ENCODE results near the gene CRADD. TPM values are rescaled to one million over a fixed set of nuclear protein-coding genes. Genes with fewer than 3 reads are reported as not detected.
"Not testable (repeated sequence)": the region's sequence is repeated elsewhere in the genome, so short reads cannot be mapped to it uniquely, and the experiment has no call there.

CRADD gene
- total RNA-seq, 2 donors from 2014 or later = 33.8 to 33.9 TPM

DNA sequence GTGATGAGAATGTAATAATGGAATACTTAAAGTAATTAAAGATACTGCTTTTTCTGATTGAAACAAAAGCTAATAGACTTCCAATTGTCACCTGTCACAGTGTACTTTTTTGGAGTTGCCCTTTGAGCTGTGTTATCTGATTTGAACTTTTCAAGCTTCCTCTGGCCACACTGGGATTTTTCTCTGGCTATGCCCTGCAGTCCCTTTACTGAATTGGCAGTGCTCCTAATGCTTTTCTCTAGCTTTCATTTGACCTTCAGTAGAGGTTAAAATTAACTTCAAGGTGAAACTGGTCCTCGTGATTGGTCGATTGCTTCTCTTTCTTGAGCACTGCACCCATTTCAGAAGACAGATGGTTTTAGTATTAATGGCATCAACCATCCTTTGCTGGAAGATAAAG lies 89.2 kb downstream of the CRADD start:
- DNase-seq = no peak
- intact Hi-C loops (cut with DNase I) = loop anchor here (2.0 to 10.0 kb wide), 4 partner anchors 208 to 334 kb away; no protein-coding TSS in a partner anchor
- ATAC-seq = no peak

DNA sequence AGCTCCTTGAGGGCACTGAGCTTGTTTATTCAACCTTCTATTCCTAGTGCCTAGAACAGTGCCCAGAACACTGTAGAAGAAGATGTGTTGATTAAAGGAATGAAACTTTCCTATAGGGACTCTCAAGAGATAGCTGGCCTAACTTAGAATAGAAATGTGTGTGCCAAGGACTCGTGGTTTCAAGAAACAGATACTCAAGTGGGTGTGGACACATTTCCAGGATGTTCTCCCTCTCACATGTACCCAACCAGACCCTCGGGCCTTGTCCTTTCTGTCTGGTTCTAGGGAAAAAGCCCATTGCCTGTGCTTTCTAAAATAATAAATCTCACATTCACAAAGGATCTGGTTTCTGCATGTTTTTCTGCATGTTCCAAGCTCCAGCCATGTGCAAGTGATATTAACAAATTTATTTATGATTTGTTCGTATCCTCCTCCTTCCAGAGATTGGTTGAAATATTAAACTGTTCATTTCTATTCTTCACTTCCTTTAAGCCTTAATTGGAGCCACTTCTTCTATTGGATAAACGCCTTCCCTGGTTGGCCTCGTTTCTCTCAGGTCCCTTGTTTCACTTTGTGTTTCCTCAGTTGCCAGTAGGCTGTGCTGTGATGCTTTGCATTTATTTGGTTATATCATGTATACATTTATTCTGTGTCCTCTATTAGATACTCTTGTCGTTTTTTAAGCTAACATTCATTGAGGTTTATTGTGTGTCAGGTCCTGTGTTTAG lies 89.8 kb downstream of the CRADD start:
- intact Hi-C loops (cut with DNase I) = loop anchor here (2.0 to 10.0 kb wide), 4 partner anchors 208 to 334 kb away; no protein-coding TSS in a partner anchor
- DNase-seq (no peak), ATAC-seq (peak; percentile 84 to 90)

DNA sequence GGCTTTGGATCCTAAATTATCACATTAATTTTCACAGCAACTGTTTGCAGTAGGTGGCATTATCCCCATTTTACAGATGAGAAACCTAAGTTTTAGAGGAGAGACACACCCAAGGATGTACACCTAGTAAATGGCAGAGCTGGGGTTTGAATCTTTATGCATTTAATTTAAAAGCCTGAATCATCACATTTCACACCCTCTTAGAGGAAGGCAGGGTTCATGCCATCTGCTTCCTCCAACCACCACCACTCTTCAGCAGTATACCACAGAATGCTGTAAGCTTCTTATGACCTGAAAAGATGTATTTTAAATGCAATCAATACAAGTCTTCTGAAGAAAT lies 90.3 kb downstream of the CRADD start:
- intact Hi-C loops (cut with DNase I) = loop anchor here (2.0 to 10.0 kb wide), 4 partner anchors 207 to 333 kb away; no protein-coding TSS in a partner anchor
- DNase-seq (no peak), ATAC-seq (peak in 1 of 2 donors; percentile 48)

DNA sequence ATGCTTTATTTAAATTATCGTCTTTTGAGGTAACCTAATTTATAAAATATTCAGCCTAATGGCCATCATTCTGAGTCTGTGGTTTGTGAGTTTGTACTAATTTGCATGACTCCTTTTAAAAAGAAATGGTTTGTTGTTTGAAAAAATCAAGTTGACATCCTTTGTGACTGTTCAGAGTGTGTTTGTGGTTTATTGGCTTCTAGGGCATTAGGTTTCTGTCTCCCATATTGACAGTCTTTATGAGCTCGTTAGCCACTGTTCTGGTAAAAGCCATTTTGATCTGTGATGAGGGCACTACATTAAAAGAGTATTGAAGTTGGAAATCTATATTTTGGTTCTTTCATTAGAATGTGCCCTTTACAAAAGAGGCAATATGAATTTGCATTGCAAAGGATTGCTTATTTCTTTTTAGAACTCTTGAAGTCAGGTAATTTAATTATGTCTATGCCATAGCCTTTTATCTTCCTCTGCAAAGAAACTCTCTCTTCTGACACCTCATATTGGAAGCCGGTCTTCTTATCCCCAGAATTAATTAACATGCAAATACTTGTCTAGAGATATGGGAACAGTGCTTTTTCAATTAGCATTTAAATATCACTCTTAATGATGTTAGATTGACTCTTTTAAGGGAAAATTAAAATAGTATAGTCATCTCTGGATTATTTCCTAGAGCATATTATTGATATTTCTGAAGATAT lies 95.0 kb downstream of the CRADD start:
- intact Hi-C loops (cut with DNase I) = no loop called here
- ATAC-seq (no peak), DNase-seq (no peak)

DNA sequence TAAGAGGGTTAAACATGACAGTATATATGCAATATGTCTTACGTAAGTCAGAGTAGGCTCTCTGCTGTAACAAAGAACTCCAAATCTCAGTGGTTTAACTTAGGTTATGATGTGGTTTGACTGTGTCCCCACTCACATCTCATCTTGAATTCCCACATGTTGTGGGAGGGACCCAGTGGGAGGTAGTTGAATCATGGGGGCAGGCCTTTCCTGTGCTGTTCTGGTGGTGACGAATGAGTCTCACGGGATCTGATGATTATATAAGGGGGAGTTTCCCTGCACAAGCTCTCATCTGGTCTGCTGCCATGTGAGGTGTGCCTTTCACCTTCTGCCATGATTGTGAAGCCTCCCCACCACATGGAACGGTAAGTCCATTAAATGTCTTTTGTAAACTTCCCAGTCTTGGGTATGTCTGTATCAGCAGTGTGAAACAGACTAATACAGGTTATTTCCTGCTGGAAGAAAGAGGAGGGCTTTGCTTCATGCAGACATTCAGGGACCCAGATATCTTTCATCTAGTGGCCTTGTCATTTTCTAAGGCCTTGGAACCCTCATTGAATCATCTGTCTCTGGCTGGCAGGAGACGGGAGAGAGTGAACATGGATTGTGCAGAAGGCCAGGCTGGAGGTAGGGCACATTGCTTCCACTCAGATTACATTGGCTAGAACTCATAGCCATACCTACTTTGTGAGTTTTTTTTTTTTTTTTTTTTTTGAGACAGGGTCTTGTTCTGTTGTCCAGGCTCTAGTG lies 96.1 kb downstream of the CRADD start:
- intact Hi-C loops (cut with DNase I) = no loop called here
- ATAC-seq (peak in 1 of 2 donors; percentile 22), DNase-seq (no peak)

DNA sequence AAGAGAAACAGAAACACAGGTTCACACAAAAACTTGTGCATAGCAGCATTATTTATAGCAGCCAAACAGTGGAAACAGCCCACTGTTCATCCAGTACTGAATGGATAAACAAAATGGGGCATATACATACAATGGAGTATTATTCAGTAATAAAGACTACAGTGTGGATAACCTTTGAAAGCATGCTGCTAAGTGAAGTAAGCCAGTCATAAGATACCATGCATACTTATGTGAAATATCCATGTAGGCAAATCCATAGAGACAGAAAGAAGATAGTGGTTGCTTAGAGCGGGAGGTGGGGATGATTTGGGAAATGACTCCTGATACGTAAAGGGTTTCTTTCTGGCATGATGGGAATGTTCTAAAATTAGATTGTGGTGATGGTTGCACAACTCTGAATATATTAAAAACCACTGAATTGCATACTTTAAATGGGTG lies 99.4 kb downstream of the CRADD start:
- peak in 1 of 2 donors; percentile 41 for ATAC-seq
- DNase-seq = no peak
- intact Hi-C loops (cut with DNase I) = no loop called here

DNA sequence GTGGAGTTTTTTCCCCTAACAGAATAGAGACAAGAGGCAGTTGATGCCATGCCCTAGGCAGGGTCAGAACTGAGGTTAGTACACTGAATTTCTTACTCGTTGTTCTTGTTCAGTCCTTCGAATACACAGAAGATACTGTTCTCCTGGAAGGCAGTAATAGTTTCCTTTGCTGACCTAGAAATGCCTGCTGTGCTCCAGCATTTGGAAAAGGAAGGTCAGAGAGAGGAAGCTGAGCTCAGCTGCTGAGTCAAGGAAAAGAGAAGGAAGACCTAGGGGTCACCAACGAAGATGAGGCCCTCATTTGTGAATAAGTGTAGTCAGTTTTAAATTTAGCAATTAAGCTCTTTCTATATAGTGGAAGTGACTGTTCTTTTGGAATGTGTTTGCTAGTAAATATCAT lies 100.1 kb downstream of the CRADD start:
- intact Hi-C loops (cut with DNase I) = no loop called here

DNA sequence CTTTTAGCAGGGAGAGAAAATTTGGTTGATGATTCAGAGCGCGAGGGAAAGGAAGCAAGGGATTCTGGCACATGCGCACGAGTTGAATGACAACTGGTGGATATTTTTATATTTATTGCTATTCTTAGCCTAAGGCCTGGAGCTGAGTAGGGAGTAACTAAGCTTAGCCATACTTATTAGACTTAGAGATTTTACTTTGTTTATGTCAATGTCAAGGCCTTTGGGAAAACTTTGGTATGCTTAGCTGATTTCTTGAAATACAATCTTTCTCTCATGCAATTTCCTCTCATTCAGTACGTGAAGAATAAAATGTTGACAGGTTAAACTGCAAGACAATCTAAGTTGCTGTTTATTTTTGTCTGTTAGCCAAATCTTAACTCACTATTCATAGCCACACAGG lies 101.1 kb downstream of the CRADD start:
- intact Hi-C loops (cut with DNase I) = no loop called here
- DNase-seq (peak; percentile 71), ATAC-seq (peak; percentile 89 to 93)

More for the DNA sequence above, 100.1 kb downstream of the CRADD start:
- DNase-seq (no peak), ATAC-seq (peak; percentile 53 to 80)

DNA sequence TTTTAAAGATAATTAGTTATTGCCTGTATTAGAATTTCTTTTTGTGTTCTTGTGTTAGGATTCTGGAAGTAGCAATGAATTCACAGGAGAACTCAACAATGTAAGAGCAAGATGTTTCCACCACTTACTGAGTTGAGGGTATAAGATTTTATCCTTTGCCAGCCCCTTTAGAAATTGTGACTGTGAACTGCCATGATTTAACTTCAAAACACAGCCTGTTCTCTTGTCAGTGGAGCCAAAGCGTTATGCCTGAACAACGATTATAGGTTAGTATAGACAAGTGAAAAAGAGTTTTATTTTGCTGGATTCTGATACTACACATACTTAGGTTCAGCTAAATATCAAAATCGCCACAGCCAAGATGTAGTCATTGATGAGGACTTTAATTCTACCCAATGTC lies 101.6 kb downstream of the CRADD start:
- no peak for ATAC-seq
- intact Hi-C loops (cut with DNase I) = no loop called here
- no peak for DNase-seq

DNA sequence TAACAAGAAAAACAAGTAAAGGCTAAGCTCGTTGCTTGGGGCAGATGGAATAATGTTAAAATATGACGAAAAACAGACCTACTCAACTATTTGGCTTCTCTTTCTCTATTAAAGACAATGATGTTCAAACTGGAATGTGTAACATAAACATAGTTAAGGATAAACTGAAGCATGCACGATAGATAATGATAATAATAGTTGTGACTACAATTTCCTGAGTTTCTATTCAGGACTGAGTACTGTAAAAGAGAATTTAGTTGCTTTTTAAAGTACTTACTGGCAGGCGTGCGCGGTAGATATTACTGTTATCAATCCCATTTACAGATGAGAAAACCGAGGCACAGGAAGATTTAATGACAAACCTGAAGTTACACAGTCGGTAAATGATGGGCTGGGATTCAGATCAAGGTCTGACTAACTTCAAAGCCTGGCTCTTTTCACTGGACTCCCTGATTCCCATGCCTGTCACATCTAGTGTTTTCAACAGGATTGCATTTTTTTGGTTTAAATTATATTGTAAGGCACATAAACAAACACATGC lies 103.0 kb downstream of the CRADD start:
- intact Hi-C loops (cut with DNase I) = loop anchor here in 1 of 2 donors (10.0 kb wide), 1 partner anchor 115 kb away; no protein-coding TSS in a partner anchor
- ATAC-seq (no peak), DNase-seq (no peak)

DNA sequence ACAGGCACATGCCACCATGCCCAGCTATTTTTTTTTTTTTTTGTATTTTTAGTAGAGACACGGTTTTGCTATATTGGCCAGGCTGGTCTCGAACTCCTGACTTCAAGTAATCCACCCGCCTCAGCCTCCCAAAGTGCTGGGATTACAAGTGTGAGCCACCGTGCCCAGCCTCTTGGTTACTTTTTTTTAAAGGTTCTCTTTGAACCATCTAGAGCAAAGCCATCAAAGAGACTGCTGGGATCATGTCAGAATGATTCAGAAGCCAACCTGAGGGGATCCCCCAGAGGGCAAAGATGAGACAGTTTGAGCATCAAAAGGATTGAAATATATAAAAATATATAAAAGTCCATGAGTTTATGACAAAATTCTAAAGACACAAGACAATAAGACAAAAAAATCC lies 103.7 kb downstream of the CRADD start:
- intact Hi-C loops (cut with DNase I) = loop anchor here in 1 of 2 donors (10.0 kb wide), 1 partner anchor 114 kb away; no protein-coding TSS in a partner anchor
- not testable (repeated sequence) for DNase-seq, ATAC-seq

DNA sequence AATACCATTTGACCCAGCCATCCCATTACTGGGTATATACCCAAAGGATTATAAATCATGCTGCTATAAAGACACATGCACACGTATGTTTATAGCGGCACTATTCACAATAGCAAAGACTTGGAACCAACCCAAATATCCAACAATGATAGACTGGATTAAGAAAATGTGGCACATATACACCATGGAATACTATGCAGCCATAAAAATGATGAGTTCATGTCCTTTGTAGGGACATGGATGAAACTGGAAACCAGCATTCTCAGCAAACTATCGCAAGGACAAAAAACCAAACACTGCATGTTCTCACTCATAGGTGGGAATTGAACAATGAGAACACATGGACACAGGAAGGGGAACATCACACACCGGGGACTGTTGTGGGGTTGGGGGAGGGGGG lies 104.8 kb downstream of the CRADD start:
- ATAC-seq, DNase-seq: not testable (repeated sequence)
- intact Hi-C loops (cut with DNase I) = loop anchor here in 1 of 2 donors (10.0 kb wide), 1 partner anchor 113 kb away; no protein-coding TSS in a partner anchor

DNA sequence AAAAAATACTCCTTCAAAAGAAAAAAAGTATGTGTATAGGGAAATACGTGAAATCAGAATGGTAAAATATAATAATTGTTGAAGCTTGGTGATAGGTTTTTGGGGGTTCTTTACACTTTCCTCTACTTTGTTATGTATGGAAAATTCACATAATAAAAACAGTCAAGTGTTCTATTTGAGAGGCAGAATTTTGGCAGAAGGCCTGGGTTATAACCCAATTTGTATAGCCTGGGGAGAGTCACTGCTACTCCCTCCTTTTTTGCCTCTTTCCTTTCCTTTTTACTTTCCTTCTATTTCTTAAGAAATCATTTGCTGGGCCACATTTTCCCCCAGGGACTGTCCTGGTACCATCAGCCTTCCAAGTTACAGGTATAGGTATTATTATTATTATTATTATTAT lies 105.7 kb downstream of the CRADD start:
- ATAC-seq = no peak
- intact Hi-C loops (cut with DNase I) = loop anchor here in 1 of 2 donors (10.0 kb wide), 1 partner anchor 112 kb away; no protein-coding TSS in a partner anchor

DNA sequence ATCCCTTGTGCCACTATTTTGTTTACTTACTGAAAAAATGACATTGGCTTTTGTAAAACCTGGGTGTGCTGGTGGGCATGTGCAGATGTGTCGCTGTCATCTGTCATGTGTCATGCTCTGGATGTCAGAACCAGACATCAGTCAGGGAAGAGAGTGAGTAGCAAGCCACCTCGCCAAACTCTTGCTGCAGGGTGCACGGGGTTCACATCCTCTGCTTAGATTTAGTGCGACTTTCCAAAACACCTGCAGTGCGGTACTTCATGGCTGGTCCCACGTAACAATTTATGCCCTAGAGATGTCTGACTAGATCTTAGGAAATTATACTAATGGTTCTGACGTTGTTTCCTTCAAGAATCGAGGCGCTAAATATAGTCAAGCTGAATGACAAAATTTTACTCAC lies 106.7 kb downstream of the CRADD start:
- ATAC-seq (peak in 1 of 2 donors; percentile 29), DNase-seq (no peak)
- intact Hi-C loops (cut with DNase I) = loop anchor here in 1 of 2 donors (10.0 kb wide), 1 partner anchor 111 kb away; no protein-coding TSS in a partner anchor

More for the DNA sequence above, 105.7 kb downstream of the CRADD start:
- DNase-seq = no peak

DNA sequence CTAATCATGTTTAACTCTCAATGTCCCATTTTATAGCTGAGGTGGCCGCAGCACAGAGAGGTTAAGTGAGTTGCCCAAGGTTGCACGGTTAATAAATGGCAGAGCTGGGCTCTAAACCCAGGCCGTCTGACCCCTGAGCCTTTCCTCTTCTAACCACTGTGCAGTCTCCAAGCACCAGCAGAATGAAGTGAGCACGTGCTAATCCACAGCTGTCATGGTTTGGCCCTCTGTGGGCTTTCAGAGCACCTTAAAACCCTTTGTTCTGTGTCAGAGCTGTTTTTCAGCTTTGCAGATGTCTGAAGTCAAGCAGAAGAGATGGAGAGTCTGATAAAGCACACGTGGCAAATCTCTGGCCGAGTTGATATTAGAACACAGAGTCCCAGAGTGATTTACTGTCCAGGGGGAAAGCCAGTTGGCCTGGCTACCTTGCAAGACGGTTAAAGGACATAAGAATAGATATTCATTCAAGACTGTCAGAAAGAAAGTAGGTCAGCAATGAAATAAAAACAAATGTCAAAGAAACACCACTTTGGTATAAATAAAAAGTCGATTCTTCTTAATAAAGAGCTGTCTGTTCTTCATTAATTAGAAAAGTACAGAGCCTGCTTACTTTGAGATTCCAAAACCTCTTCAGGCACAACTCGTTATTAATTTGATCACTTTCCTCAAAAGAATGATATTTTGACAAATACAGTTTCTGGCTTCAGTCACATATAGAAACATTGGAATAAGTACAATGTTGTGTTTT lies 107.3 kb downstream of the CRADD start:
- DNase-seq = peak; percentile 36
- intact Hi-C loops (cut with DNase I) = loop anchor here in 1 of 2 donors (10.0 kb wide), 1 partner anchor 110 kb away; no protein-coding TSS in a partner anchor

DNA sequence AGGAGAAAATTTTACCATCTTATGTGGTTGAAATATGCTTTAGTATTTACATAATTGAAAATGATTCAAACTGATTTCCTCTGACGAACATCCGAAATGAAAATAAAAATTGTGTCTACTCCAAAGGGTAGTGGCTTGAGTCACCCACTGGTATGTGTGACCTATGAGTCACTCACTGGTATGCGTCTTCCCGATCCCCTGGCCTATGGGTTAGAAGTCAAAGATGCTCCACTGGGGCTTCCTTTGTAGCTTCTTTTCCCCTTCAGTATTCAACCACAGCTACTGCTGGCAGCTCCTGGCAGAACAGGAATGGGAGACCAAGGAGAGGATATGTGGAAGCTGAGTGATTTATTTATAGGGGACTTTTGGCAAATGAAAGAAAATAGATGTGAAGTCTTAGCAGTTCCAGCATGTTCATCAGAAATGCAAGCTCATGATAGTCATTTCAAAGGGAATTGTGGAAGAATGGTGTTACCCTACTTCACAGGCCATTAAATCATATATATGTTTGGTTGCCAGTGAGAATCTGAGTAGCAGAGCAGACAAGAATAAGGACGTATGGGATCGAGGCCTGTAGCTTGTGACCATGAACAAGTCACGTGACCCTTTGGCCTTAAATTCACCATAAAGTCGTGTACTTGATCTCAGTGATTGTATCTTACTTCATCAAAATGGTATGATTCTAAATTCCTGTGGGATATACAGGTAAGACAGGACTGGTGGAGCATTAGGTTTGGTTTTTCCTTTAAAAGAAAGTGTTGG lies 108.3 kb downstream of the CRADD start:
- DNase-seq = peak; percentile 47
- intact Hi-C loops (cut with DNase I) = loop anchor here in 1 of 2 donors (10.0 kb wide), 1 partner anchor 109 kb away; no protein-coding TSS in a partner anchor
- peak; percentile 83 to 98 for ATAC-seq

More for the DNA sequence above, 107.3 kb downstream of the CRADD start:
- peak; percentile 69 to 78 for ATAC-seq
